GM12874 (cell line): ENCODE data around the gene HMG20A.

Experiments used
- TF ChIP-seq, protein P1 (sequence below): IDR thresholded peaks from 2 replicates; pipeline ENCODE4 v1.5.1; 2011; ENCODE audit warnings: low read depth, mild to moderate bottlenecking, control low read depth, low read length, moderate library complexity; ENCODE audit not compliant: insufficient read depth

The HMG20A gene

DNA sequence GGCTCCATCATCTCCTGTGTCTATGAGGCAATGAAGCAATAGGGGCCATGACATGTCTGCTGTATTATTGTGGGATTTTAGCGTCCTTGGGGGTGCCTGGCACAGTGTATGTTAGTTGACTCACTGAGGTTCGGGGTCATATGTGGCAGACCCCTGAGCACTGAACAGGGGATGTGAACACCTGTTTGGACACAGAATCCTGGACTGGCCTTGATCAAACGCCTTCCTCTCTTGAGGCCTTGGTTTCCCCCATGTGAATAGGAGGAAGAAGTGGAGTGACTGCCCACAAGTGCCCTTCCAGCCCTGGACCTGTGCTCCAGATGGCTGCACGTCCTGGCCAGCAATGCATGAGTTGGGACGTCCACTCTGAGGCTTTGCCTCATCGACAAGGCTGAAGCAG, 84.2 kb downstream of the HMG20A start:
- TF ChIP-seq, protein P1, sequence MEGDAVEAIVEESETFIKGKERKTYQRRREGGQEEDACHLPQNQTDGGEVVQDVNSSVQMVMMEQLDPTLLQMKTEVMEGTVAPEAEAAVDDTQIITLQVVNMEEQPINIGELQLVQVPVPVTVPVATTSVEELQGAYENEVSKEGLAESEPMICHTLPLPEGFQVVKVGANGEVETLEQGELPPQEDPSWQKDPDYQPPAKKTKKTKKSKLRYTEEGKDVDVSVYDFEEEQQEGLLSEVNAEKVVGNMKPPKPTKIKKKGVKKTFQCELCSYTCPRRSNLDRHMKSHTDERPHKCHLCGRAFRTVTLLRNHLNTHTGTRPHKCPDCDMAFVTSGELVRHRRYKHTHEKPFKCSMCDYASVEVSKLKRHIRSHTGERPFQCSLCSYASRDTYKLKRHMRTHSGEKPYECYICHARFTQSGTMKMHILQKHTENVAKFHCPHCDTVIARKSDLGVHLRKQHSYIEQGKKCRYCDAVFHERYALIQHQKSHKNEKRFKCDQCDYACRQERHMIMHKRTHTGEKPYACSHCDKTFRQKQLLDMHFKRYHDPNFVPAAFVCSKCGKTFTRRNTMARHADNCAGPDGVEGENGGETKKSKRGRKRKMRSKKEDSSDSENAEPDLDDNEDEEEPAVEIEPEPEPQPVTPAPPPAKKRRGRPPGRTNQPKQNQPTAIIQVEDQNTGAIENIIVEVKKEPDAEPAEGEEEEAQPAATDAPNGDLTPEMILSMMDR: no peak

DNA sequence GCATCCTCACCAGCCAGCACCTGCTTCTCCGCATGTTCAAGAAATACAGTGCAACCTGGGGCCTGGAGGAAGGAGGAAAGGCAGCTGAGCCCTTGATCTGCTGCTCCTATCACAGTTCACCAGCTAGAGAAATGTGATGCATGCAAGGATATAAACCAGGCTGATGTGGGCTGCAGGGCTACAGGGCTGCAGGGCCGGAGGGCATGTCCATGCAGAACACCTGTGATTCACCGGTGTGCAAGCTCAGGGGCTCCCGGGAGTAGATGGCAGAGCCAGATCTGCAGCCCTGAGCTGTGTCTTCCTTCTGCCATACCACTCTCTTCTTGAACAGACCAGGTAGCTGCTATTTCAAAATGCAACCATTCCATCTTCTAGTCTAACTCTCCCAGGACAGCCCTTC, 84.9 kb downstream of the HMG20A start:
- TF ChIP-seq, protein P1: no peak

DNA sequence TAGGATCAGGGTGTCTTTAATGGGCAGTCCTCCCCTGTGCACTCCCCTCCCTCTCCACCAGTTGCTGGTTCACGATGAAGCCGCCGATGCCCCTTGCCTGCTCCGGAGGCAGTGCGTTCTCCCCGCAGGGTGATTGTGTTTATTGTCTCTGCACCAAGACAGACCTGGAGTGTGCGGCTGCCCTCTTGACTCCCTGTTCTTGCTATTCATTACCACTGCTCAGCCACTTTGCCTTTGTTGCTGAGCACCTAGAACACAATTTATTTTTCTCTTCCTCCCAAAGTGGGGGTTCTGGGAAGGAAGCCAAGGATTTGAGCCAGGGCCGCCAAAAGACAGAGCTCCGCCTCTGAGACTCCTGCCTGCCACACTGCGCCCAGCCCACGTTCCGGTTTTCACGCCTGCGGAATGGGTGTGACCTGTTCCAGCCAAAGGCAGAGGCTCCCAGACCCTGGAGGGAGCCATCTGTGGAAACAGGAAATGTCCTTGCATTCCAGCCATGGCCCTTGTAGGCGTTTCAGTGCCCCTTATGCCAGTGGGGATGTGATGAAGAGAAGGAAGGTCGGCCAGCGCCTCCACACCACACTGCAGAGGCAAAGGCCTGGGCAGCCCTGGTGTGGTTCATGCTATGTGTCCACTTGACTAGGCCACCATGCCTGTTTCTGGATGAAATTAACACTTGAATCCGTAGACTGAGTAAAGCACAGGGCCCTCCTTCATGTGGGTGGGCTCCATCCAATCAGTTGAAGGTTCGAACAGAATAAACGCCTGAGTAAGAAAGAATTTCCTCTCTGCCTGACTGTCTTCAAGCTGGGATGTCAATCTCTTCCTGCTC, 85.8 kb downstream of the HMG20A start:
- TF ChIP-seq, protein P1: no peak

DNA sequence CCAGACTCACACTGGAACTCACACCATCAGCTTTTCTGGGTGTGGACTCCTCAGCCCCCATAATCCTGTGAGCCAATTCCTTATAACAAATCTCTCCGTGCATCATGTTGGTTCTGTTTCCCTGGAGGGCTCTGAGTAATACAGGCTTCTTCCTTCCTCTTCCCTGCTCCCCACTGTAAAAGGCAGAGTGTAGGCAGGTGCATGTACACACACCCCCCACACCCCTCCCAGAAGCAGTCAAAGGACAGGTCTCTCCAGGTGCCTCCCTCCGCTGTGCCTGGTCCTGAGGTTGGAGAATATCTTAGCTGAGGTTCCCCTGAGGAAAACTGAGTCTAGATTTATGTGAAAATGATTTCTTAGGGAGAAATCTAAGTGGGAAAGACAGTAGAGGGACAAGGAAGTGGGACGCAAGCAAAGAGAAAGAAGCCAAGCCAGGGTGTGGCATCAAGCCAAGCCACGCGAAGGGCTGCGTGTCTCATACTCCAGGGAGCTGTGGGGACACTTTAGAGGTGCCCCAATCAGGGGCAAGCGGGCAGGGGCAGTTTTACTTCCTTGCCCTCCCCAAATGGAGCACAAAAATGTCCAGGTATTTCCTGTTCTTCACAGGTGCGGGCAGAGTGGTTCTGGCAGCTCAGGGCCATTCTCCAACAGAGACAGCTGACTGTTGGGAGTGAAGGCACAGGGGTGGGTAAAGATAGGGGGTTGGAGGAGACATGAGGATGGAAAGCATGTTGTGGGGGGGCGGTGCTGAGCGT, 86.6 kb downstream of the HMG20A start:
- TF ChIP-seq, protein P1: no peak

DNA sequence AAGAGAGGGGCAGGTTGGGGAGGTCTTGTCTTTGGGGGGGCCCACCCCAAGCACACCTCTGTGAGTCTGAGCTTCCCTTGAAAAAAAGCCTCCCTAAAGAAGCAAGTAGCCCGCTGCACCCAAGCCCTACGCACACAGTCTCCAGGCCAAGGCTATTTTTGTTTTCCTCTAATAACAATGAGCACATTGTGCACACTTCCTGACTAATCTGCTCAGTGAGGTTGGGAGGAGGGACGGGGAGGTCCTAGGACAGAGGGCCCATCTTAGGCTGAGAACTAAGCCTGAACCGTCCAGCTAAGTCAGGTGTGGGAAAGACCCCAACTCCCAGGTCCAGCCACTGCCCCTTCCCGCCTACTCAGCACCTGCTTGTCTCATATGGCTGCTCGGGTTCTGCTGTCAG, 87.2 kb downstream of the HMG20A start:
- TF ChIP-seq, protein P1: no peak

DNA sequence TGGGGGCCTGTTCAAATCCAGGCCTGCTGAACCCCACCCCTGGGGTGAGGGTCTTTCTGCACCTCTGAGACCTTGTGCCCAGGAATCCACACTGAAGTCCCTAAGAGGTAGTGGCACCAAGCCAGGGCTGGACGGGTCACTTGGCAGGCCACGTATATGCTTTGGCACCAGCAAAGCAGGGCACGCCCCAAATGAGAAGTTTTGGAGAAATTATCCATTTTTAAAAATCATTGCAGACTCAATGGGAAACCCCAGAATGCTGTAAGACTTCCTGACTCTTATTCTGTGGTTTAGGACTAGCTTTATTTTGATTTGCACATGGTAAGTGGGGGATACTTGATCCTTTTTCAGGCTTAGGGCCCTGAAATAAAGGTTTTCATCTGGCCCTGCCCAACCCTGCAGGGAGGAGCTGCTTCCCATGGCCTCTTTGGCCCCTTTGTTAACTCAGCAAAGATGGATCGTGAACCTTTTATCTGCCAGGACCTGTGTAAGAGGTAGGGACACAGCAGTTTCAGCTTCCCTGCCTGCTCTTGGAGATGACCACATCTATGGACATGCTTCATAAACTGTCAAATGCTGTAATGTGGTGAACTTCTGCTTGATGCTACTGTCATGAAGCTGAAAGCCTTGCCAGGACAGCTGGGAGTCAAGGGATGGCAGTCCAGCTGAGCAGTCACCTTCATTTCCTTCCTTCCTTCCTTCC, 88.0 kb downstream of the HMG20A start:
- TF ChIP-seq, protein P1: no peak
